PFSK-1 (cell line): ENCODE measurements around the gene ERC2.

Source experiments
- FOXP2 ChIP-seq: optimal IDR thresholded peaks from 2 replicates; pipeline ENCODE3; 2011; ENCODE audit warnings: borderline replicate concordance, control low read depth, inconsistent platforms; ENCODE audit not compliant: insufficient read depth; ENCODE audit errors: extremely low read length, extremely low read depth
- POLR2AphosphoS5 ChIP-seq: IDR thresholded peaks from 2 replicates; pipeline ENCODE4 v1.6.1; 2012; ENCODE audit warnings: low read depth, mild to moderate bottlenecking, control low read depth, low read length, moderate library complexity
- SIN3A ChIP-seq: IDR thresholded peaks from 2 replicates; pipeline ENCODE4 v1.6.1; 2012; ENCODE audit warnings: mild to moderate bottlenecking, low read length, moderate library complexity, borderline replicate concordance; ENCODE audit not compliant: insufficient read depth
- TAF1 ChIP-seq: IDR thresholded peaks from 2 replicates; pipeline ENCODE4 v1.6.1; 2012; ENCODE audit warnings: low read length, control low read depth, borderline replicate concordance; ENCODE audit not compliant: insufficient read depth
- TF ChIP-seq, protein P1 (sequence below), 2 experiments: IDR thresholded peaks; 2 replicates each; pipeline versions ENCODE4 v1.6.1 to v1.8.0; 2011 to 2012; ENCODE audit warnings: low read depth in 2 of 2, low read length in 2 of 2, control low read depth in 1 of 2, inconsistent platforms in 1 of 2, mild to moderate bottlenecking in 1 of 2, moderate library complexity in 1 of 2; ENCODE audit not compliant: insufficient read depth in 1 of 2

Gene ERC2

GRCh38 chr3:55755516-55756205 lies 712.6 kb downstream of the ERC2 start:
- TF ChIP-seq SIN3A (no peak), FOXP2 (no peak), POLR2AphosphoS5 (no peak), TAF1 (no peak)
- TF ChIP-seq, protein P1, sequence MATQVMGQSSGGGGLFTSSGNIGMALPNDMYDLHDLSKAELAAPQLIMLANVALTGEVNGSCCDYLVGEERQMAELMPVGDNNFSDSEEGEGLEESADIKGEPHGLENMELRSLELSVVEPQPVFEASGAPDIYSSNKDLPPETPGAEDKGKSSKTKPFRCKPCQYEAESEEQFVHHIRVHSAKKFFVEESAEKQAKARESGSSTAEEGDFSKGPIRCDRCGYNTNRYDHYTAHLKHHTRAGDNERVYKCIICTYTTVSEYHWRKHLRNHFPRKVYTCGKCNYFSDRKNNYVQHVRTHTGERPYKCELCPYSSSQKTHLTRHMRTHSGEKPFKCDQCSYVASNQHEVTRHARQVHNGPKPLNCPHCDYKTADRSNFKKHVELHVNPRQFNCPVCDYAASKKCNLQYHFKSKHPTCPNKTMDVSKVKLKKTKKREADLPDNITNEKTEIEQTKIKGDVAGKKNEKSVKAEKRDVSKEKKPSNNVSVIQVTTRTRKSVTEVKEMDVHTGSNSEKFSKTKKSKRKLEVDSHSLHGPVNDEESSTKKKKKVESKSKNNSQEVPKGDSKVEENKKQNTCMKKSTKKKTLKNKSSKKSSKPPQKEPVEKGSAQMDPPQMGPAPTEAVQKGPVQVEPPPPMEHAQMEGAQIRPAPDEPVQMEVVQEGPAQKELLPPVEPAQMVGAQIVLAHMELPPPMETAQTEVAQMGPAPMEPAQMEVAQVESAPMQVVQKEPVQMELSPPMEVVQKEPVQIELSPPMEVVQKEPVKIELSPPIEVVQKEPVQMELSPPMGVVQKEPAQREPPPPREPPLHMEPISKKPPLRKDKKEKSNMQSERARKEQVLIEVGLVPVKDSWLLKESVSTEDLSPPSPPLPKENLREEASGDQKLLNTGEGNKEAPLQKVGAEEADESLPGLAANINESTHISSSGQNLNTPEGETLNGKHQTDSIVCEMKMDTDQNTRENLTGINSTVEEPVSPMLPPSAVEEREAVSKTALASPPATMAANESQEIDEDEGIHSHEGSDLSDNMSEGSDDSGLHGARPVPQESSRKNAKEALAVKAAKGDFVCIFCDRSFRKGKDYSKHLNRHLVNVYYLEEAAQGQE (IDR thresholded peaks at IDR 0.05; ENCODE audit: insufficient read depth in 1 of 2, low read depth in 2 of 2, low read length in 2 of 2) = no peak

GRCh38 chr3:55752911-55753310 lies 715.4 kb downstream of the ERC2 start:
- TF ChIP-seq FOXP2 = no peak
- TF ChIP-seq, protein P1 (IDR thresholded peaks at IDR 0.05; ENCODE audit: insufficient read depth in 1 of 2, low read depth in 2 of 2, low read length in 2 of 2) = no peak
- TF ChIP-seq TAF1 = no peak
- no peak for TF ChIP-seq POLR2AphosphoS5

DNA sequence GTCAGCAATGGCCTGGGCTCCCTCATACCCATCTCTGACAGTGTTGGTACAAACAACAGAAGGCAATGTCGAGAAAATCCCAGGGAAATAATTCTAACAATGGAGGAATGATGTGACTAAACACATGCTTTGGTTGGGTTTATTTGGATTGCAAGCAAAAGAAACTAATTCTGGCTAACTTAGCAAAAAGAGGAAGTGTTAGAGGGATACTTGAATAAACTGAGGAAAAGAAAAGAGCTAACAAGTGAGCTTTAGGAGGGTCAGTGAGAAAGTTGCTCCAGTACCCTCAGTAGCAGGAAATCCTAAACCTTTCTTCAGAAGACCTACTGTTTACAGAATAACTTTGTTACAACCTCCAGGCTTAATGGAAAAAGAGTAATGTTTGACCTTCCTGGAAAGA lies 716.5 kb downstream of the ERC2 start:
- TF ChIP-seq, protein P1 (IDR thresholded peaks at IDR 0.05; ENCODE audit: insufficient read depth in 1 of 2, low read depth in 2 of 2, low read length in 2 of 2) = no peak
- no peak for TF ChIP-seq POLR2AphosphoS5
- TF ChIP-seq SIN3A = no peak
- TF ChIP-seq TAF1 = no peak
- TF ChIP-seq FOXP2 = no peak

DNA sequence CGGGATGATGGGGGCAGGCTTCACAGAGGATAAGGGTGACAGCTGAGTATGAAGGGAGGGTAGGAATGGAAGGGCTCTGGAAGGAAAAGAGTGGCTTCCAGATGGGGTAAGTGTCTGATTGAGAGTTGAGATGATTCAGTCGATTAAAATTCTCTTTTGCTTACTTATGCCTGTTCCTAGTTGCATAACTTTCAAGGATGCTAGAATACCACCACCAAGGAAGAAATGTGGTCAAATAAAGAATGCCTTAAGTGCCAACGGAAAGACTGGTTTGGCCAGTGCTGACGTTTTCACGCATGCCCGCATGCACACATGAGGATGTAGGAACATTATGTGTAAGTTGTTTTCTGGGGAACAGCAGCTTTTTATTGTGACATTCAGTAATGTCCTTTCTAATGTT lies 717.7 kb downstream of the ERC2 start:
- TF ChIP-seq TAF1 = no peak
- no peak for TF ChIP-seq POLR2AphosphoS5
- TF ChIP-seq SIN3A = no peak
- no peak for TF ChIP-seq FOXP2
- TF ChIP-seq, protein P1 (IDR thresholded peaks at IDR 0.05; ENCODE audit: insufficient read depth in 1 of 2, low read depth in 2 of 2, low read length in 2 of 2) = no peak

DNA sequence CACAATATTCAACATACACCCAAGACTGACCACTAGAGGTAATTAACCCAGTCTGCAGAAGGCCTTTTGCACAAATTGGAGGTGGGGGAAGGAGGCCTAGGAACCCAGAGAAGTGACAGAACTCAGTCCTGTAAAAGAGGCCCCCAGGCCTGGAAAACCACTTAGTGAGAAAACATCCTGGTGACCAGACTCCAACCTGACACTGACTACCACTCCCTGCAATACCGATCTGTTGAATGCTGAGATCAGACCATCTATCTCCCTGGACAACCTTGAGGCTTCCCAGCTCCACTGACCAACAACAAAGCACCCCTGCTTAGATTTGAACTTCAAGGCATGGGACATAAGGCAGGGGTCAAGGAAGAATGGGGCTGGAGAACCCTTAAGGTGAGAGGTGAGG lies 719.2 kb downstream of the ERC2 start:
- TF ChIP-seq FOXP2 = no peak
